DND-41 (cell line): ENCODE measurements around the gene TRIM24.
"Not testable (repeated sequence)": the region's sequence is repeated elsewhere in the genome, so short reads cannot be mapped to it uniquely, and the experiment has no call there.

Experiments used
- EZH2 ChIP-seq: IDR thresholded peaks from 3 replicates; pipeline ENCODE4 v1.6.1; 2012; ENCODE audit warnings: borderline replicate concordance, low read depth, mild to moderate bottlenecking, moderate library complexity, low read length, inconsistent platforms; ENCODE audit not compliant: severe bottlenecking
- TF ChIP-seq, protein P1 (sequence below): IDR thresholded peaks from 2 replicates; pipeline ENCODE4 v1.5.1; 2012; ENCODE audit warnings: borderline replicate concordance, low read length, moderate library complexity, mild to moderate bottlenecking; ENCODE audit not compliant: poor library complexity, severe bottlenecking; ENCODE audit errors: extremely low read depth

DNA sequence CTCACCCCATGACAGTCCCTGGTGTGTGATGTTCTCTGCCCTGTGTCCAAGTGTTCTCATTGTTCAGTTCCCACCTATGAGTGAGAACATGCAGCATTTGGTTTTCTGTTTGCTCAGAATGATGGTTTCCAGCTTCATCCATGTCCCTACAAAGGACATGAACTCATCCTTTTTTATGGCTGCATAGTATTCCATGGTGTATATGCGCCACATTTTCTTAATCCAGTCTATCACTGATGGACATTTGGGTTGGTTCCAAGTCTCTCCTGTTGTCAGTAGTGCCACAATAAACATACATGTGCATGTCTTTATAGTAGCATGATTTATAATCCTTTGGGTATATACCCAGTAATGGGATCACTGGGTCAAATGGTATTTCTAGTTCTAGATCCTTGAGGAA, 25.4 kb downstream of the TRIM24 start:
- TF ChIP-seq, protein P1, sequence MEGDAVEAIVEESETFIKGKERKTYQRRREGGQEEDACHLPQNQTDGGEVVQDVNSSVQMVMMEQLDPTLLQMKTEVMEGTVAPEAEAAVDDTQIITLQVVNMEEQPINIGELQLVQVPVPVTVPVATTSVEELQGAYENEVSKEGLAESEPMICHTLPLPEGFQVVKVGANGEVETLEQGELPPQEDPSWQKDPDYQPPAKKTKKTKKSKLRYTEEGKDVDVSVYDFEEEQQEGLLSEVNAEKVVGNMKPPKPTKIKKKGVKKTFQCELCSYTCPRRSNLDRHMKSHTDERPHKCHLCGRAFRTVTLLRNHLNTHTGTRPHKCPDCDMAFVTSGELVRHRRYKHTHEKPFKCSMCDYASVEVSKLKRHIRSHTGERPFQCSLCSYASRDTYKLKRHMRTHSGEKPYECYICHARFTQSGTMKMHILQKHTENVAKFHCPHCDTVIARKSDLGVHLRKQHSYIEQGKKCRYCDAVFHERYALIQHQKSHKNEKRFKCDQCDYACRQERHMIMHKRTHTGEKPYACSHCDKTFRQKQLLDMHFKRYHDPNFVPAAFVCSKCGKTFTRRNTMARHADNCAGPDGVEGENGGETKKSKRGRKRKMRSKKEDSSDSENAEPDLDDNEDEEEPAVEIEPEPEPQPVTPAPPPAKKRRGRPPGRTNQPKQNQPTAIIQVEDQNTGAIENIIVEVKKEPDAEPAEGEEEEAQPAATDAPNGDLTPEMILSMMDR = not testable (repeated sequence)
- not testable (repeated sequence) for TF ChIP-seq EZH2
